ENCODE results near the gene TTLL9.

- TF ChIP-seq, protein P1, sequence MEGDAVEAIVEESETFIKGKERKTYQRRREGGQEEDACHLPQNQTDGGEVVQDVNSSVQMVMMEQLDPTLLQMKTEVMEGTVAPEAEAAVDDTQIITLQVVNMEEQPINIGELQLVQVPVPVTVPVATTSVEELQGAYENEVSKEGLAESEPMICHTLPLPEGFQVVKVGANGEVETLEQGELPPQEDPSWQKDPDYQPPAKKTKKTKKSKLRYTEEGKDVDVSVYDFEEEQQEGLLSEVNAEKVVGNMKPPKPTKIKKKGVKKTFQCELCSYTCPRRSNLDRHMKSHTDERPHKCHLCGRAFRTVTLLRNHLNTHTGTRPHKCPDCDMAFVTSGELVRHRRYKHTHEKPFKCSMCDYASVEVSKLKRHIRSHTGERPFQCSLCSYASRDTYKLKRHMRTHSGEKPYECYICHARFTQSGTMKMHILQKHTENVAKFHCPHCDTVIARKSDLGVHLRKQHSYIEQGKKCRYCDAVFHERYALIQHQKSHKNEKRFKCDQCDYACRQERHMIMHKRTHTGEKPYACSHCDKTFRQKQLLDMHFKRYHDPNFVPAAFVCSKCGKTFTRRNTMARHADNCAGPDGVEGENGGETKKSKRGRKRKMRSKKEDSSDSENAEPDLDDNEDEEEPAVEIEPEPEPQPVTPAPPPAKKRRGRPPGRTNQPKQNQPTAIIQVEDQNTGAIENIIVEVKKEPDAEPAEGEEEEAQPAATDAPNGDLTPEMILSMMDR (IDR thresholded peaks at IDR 0.05) = no peak
- no peak for TF ChIP-seq POLR2AphosphoS5 (IDR thresholded peaks at IDR 0.05)
- no peak for TF ChIP-seq POLR2A (IDR thresholded peaks at IDR 0.05)
Measured at GRCh38 chr20:31943052-31943471, 72.6 kb downstream of the TTLL9 start.

All from suprapubic skin (tissue), 4 donors.